Measurements from ENCODE around the gene RAB2B.

Gene RAB2B

DNA sequence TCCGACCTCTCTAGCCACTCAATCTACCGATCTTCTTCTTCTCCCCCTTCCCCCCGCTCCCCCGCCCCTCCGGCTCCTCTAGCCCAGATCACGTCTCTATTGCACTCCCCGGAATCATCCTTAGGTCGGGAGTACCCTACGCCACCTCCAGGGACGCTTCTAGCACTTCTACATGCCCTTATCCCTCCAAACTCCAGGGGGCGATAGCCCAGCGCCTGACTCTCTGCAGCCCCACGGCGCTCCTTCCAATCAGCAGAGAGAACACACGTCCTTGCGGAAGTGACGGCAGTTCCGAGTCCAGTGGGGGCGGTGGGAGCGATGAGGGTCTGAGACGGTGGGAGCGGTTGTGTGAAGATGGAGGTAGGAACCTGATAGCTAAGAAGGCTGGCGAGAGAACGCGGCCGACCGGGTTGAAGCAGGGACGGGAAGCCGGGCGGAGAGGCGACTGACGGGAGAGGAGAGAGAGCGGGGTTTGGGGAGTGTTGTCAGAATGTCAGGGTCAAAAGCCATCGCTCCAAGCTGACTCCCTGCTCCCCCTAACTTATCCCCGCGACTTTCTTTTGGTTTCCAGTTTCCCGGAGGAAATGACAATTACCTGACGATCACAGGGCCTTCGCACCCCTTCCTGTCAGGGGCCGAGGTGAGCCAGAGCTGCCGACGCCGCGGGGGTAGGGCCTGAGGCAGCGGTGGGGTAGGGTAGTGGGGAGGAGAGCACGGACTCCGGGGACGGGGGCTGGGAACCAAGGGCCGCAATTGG, at the start of gene RAB2B, which contains the start of gene TOX4:
TSS of gene RAB2B (minus strand) at position 35 of the 757 bp plus-strand sequence. CDS start 87 bp downstream, outside the sequence.
TSS of gene TOX4 (plus strand) at position 271 of the 757 bp plus-strand sequence. CDS start at position 355, 84 bp downstream.
- peak; percentile 98 to 100 (median 99) for DNase-seq

DNA sequence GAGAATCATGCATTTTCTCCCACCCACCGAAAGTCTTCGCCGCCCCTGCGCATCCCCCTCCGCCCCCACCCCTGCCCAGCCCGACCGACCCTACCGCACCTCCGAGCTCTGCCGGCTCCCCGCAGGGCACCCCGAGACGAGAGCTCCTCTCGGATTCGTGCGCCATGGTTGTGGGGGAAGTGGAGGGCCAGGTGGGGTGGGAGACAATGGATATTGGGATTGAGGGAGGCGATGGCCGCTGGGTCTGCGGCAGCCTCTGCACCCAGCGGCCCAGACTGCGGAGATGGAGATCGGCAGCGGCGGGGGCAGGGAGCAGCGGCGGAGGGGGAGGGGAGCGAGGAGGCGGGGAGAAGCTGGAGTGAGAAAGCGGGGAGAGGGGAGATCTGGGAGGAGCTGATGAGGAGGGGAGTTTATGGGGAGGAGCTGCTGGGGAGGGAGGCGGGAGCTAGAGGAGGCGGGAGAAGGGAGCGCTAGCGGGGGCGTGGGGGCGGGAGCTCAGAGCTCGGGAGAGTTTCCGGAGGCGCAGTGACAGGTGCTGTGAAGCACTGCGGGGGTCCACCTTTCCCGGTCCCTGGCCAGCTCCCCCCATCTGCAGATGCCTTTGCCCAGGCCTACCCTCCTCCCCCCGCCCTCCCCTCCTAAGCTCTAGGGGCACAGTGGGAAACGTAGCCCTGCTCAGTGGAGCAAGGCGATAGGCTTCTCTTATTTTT, 49.4 kb upstream of the RAB2B start, which contains the start of gene SALL2:
TSS of gene SALL2 (minus strand) at position 385 of the 710 bp plus-strand sequence. CDS start at position 166, 219 bp downstream.
- peak; percentile 93 to 98 (median 97) for DNase-seq

DNA sequence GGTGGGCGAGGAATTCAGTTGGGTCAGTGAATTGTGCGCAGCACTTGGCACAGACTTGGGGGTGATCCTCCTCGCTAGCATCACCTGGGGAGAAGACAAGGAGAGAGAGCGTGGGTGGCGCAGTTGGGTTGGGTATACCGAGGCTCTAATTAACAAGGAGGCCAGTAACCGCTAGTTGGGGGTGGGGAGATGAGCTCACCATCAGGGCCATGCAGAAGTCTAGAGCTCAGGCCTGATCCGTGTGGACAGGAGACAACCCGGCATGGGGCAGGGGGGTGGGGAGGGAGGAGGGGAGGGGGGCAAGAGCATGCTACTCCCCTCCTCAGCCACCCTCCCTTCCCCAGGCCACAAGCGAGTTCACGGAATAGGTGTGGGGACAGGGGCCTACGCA, 48.8 kb upstream of the RAB2B start:
- DNase-seq: peak in 2 of 3 experiments; percentile 69 to 75

DNA sequence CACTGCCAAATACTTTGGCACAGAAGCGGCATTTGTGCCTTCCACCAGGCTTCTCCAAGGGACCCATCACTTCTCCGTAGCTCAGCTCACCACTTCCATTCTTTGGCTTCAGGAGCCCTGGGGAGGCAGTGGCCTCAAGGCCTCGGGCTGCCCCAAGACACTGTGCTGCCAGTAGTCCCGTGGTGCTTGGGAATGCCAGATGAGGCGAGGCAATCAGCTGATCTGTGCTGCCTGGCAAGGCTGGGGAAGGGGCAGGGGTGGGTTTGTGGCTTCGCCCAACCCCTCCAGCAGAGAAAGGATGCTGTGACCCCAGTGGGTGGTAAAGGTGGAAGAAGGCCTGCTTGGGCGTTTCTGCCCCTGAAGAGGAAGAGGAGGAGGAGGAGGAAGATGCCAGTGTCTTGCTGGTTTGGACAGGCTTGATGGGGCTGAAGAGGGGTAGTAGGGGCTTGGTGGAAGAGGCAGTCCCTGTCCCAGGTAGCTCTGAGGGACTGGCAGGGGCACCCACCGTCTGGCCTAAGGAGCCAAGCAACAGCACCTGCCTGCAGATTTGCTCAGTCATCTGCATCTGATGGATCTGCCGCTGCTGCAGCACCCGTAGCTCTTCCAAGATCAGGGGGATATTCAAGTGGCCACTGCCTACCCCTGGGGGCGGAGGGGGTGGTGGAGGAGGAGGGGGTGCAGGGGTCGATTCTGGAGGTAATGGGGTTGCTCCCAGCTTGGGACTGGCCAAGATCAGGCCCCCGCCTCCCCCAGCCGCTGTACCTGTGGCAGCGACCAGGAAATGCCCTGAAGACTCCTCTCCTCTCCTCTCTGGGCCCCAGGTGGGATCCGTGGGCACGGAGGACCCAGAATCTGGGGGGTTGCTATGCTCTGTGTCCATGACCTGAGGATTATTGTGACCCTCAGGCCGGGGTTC, 48.1 kb upstream of the RAB2B start:
- no peak for DNase-seq

DNA sequence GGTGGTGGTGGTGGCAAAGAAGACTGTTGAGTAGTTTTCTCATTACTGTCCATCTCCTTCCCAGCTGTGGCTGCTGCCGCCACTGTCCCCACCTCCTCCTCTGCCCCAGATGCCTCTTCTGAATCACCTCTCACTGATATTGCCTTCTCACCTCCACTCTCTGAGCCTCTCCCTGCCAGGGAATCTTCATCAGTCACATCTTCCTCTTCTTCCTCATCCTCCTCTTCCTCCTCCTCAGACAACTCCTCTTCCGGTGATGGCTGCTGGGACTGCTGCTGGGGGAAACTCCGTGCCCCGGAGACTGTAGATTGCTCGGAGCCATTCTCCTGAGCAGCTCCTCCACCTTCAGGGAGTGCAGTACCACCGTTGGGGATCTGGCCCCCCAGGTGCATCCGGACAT, 46.4 kb upstream of the RAB2B start:
- no peak for DNase-seq

DNA sequence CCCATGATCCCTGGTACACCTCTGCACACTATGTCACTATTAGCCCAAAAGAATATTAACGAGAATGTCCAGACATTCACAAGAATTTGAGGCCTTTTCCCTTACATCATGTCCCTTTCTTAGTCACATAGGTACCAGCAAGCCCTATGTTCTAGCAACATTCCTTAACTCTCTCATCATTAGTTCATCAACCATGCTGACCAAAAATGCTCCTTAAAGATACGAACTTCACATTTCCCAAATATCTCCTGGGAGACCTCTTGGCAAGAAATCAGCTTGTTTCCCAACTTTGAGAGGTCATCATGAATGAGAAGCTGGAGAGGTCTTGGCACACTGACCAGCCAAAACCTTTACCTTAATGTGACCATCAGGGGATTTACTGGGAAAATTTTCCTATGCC, 44.7 kb upstream of the RAB2B start:
- no peak for DNase-seq

DNA sequence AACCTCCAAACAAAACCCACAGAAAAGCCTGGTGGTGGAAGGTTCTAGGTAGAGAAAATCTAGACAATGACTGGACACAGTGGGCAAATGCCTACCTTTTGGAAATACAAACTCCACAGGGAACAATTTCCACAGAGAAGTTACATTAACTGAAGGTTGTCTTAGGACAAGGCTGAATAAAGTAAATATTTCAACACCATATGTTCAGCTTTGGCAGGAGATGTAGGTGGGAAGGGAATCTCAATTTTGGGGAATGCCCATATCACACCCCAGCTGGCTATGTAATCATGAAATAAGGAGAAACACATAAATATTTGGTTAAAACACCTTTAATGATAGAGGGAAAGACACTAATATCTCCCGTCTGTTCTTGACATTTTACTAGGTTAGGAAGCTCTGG, 44.0 kb upstream of the RAB2B start:
- no peak for DNase-seq

DNA sequence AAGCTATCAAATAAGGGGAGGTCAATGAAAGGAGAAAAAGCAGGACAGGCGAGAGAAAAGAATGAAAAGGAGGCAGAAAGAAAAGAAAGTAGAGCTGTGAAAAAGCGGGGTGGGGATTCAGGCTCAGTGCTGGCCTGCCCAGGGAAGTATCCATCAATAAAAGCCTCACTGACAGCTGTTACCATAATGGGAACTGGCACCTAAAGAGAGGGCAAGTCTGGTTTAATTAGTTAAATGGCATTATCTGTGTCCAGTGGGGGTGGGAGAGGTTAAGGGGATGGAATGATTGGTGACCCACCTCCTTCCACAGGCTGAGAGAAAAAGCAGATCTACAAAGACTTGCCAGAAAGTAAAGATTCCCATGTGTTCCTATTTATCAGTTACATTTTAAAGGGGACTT, 42.0 kb upstream of the RAB2B start:
- no peak for DNase-seq

DNA sequence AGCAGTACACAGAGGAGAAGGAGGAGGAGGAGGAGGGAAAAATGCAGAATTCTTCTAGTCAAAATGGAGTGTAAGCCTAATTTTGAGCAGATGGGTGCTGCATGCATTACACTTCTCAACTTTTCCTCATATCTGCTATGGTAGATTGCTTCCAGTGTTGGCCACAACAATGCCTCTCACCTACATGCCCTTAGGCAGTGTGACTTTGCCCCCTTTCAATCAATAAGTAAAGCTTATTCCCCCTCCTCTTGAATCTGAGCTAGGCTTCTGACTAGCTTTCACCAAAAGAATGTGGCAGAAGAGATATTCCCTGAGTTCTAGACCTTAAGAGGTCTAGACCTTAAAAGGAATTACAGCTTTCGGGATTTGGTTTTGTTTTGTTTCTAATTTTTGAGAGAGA, 37.6 kb upstream of the RAB2B start:
- DNase-seq: no peak

DNA sequence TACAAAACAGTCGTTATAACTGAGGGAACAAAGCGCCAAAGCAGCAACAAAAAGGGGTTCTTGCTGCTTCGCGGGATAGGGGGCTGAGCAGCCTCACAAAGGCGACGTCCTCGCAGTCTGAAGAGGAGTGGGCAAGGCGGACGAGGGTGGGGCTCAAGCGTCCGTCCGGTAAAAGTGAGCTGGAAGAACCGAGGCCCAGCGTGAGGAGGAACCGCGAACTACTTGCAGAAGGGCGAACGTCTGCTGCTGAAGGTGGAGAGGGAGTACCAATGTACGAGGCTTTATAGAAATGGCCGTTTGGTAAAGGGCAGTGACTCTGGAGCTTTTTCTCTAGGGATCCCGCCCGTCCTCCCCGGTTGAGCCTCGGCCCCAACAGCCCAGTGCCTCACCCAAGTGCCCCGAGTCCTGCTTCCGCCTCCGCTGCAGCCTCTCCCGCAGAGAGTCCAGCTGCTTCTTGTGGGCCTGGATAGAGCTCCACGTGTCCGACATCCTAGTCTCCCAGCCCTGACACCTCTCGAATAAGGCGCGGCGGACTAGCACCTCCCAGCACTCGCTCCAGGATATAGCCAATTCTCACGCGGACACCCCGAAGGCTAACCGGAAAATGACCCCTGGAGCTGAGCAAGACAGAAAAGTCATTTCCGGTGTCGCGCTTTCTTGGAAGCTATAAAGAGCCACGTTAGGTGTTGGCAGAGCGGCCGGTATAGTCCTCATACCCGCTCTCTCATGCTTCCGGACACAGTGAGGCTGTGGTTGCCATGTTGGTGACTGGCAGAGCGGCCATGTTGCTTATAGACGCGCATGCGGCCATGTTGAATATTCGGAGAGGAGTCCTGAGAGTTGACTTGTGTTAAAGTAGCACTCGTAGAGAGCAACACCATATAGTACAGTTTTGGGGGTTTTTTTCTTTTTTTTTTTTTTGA, 34.2 kb upstream of the RAB2B start, which contains the start of gene METTL3:
TSS of gene METTL3 (minus strand) at position 606 of the 923 bp plus-strand sequence. CDS start at position 489, 117 bp downstream.
- peak; percentile 97 to 100 (median 99) for DNase-seq

DNA sequence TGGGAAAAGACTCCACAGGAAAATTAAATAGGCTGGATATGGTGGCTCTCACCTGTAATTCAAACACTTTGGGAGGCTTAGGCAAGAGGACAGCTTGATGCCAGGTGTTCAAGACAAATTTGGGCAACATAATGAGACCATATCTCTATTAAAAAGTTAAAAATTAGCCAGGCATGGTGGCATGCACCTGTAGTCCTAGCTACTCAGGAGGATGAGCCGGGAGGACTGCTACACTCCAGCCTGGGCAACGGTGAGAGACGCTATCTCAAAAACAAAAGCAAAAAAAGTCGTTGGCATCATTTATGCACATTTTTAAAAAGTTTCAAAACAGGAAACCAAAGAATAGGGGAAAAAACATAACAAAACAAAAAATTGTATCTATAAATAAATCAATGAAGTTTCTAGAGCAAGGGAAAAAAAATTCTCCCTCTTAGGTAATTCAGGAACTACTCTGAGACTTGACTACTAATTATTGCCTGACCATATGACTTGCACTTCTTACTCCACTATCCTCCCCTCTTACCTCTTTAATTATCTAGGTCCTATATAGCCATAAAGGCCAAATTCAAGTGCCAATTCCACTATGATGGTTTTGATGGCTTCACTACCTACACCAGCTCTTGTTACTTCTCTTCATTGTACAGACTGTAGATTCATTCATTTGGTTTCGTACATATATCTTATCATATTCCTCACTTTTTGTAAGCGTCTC, 32.8 kb upstream of the RAB2B start:
- no peak for DNase-seq

DNA sequence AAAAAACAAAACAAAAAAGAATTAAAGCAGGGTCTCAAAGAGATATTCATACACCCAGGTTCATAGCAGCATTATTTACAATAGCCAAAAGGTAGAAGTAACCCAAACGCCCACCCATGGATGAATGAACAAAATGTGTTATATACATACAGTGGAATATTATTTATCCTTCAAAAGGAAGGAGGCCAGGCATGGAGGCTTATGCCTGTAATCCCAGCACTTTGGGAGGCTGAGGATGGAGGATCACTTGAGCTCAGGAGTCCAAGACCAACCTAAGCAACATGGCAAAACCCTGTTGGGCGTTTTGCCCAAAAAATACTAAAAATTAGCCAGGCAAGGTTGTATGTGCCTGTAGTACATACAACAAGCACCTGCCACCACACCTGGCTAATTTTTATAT, 29.8 kb upstream of the RAB2B start:
- DNase-seq: no peak

DNA sequence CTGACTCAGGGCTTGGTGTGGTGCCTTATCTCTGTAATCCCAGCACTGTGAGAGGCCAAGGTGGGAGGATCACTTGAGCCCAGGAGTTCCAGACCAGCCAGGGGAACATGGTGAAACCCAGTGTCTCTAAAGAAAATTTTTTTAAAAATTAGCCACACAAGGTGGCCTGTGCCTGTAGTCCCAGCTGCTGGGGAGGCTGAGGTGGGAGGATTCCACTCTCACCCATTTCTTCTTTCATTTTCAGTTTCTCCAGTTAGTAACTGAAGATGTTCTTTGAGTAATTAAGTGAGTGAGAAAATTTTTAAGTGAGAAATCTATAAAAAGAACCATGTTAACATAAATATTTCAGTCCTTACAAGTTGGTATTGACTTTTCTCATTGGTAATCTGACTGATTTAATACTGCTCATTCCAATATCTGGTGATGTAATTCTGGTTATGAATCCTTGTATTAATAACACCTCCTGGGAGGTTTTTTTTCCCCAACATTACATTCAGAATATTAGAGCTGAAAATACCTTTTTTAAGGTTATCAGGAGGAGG, 28.3 kb upstream of the RAB2B start:
- no peak for DNase-seq

DNA sequence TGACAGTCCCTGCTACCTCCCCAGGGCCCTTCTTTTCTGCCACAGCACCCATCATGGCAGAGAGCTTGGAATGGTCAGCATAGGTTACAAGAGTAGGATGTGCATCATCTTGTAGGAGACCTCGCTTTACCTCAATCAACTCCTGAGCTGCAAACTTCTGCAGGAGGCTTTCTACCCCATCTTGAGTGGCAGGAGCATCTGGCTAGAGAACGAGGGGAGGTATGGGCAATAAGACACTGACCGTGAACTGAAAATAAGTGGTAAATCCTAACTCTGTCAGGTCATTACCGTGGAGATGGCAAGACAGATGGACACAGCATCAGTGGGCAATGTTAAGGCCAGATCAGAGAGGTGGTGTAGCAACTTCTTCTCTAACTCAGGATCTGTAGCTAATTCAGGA, 26.6 kb upstream of the RAB2B start:
- DNase-seq: no peak

DNA sequence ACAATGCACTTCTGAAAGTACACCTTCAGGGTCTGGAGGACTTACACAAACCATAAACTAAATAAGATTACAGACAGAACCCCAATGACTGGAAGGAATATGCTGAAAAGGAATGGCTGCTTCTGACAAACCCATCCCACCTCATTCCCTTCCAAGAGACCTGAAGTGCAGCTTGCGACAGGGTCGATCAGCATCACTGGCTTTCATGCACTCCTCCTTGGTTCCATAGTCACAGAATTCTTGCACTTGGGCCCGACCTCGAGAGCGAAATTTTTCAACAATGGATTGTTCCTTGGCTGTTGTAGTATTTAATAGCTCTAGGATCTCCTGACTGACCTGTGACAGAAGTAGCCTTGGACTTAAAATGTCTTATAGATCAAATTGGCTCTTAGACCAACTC, 24.8 kb upstream of the RAB2B start:
- DNase-seq: no peak

DNA sequence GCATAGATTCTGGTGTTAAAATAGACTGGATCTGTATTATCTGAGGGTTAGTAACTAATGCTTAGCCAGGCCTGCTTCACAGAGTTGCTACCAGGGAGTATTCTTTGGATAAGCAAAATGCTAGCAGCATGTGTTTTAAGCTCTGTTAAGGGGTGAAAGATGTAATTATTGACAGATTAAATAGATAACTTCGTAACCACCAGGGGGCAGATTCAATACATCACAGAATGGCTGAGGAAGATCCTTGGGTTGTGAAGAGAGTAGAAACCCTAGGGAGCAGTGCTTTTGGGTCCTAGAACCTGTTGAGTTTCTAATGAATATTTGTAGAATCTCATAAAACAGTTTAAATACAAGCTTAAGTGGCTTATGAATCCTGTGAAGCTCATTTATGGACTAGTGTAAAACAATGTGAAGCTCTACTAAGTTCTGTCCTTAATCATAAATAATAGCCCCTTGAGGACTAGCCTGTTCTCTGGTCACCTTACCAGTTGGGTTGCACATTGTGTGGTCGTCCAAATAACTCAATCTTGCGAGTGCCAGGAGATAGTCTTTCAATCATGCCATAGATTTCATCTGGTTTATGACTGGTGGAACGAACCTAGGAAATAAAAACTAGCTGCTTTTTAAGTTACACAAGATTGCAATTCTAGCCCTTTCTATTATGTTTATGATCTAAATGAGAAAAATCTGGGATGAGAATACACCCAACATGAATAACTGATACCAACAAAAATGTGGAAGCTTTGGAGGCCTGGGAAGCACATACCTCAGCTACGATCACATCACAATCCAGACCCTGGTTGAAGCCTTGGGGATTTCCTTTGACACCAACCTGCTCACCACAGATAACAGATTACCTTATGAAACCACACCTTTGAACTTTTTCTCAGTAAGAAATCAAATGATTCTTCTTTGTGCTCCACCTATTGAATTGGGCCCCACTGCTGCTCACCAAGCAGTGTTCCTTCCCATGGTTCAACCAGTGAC, 22.1 kb upstream of the RAB2B start:
- peak; percentile 48 to 84 (median 57) for DNase-seq

DNA sequence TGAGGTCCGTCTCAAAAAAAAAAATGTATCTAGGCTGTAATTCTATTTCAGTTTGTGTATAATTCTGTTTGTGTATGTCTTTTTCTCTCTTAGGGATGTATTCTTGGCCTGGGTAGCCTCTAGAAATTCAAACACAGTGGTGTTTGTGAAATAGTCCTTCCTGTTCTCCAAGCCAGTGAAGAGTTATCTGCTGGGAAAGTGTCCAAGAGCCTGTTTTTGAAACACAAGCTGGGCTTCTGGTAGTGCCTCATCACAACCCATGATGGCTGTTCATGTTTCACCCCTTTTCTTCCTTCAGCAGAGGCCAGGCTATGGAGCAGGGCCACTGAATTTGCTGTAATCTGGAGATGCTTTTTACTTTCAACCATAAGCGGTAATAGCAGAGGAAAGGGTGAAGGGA, 19.7 kb upstream of the RAB2B start:
- no peak for DNase-seq

DNA sequence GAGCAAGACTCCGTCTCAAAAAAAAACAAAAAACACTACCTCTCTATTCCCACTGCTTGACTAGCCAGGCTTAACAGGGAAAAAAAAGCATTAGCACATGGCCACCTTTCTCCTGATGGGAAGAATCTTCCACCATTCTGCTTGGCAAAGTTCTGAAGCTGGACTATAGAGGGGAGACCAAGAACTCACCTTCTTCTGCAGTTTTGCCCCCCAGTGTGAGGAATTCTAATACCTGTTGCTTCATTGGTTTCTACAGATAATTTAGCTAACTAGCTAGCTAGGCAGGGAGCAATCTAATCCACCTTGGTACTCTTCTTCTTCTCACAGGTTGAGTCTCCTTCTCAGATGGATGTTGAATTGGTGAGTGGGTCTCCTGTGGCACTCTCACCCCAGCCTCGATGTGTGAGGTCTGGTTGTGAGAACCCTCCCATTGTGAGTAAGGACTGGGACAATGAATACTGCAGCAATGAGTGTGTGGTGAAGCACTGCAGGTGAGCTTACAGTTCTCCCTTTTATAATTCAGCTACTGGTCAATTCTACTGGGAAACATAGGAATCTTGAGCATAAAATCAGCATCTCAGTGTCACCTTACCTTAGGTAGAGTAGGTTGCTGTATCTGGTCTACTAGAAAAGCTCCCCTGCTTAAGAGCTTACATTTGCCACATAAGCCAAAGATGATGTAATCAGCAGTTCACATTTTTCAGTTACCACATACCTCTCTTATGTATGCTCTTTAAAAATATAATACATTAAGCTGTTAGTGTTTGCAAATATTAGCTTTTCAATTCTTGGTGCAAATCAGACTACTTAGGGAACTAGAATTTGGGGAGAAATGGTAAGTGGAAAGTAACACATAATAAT, 18.4 kb upstream of the RAB2B start:
- no peak for DNase-seq
